A549 (cell line): ENCODE results near the gene CR2. TPM values are rescaled to one million over a fixed set of nuclear protein-coding genes. Genes with fewer than 3 reads are reported as not detected.
A peak's percentile ranks its signal among the peaks of the same experiment; 100 is the strongest.

Experiments used
- ATAC-seq, 2 experiments: fragments of 200-7000 bp in 1 of 2; fragments of >200 bp in 1 of 2; cut with Nextera tagmentation in 1 of 2; cut with Tn5 transposase in 1 of 2; 3 replicates each; pipeline versions ENCODE4 v1.8.0 to v1.9.1; 2018 to 2020; ENCODE audit warnings: mild to moderate bottlenecking in 1 of 2, moderate library complexity in 1 of 2
- CTCF ChIA-PET: fragments of 300-600 bp; sonication (Branson Sonifier 250); formaldehyde crosslinking; extraction: SDS; loops from one replicate; lab custom pipeline; 2021; ENCODE audit warnings: antibody characterized with exemption, inconsistent platforms; lab: Yijun Ruan, JAX
- POLR2A ChIA-PET: fragments of 350-600 bp; formaldehyde crosslinking; extraction: SDS; loops from one replicate; lab custom pipeline; 2021; ENCODE audit warnings: antibody characterized with exemption, inconsistent platforms; lab: Yijun Ruan, JAX
- DNase-seq, 2 experiments: peaks; one replicate each; pipeline versions ENCODE4 v3.0.0 to v3.0.0-alpha.2; 2011 to 2016; ENCODE audit warnings: low read depth in 1 of 2, low spot score in 1 of 2
- FAIRE-seq: peaks from 2 replicates; lab custom pipeline; 2011; peaks lifted over from hg19 to GRCh38; lab: Jason Lieb, UNC
- H3K27ac ChIP-seq, 2 experiments: fragments of >200 bp; sonication (Bioruptor Twin); formaldehyde crosslinking; 3 replicates each; pipeline ENCODE4 v1.5.1; 2016 to 2017
- H3K4me1 ChIP-seq: fragments of >200 bp; sonication (Bioruptor Twin); formaldehyde crosslinking; 3 replicates; pipeline ENCODE4 v1.6.1; 2016
- H3K4me2 ChIP-seq: fragments of >200 bp; sonication (Bioruptor Twin); formaldehyde crosslinking; 3 replicates; pipeline ENCODE4 v1.6.1; 2016
- H3K4me3 ChIP-seq: fragments of >200 bp; sonication (Bioruptor Twin); formaldehyde crosslinking; 3 replicates; pipeline ENCODE4 v1.5.1; 2016
- H3K9me3 ChIP-seq: fragments of >200 bp; sonication (Bioruptor Twin); formaldehyde crosslinking; 3 replicates; pipeline ENCODE4 v1.6.1; 2016
- BCL3 ChIP-seq: fragments of >200 bp; sonication (Bioruptor Twin); formaldehyde crosslinking; IDR thresholded peaks from 3 replicates; pipeline ENCODE4 v1.6.1; 2016
- BHLHE40 ChIP-seq: IDR thresholded peaks from 2 replicates; pipeline ENCODE4 v1.6.1; 2012; ENCODE audit warnings: low read depth, low read length, inconsistent platforms
- CBX8 ChIP-seq: fragments of 200-600 bp; sonication (generic); IDR thresholded peaks from 2 replicates; pipeline ENCODE4 v1.6.1; 2016
- CEBPB ChIP-seq, 2 experiments: fragments of >200 bp in 1 of 2; sonication (Bioruptor Twin) in 1 of 2; formaldehyde crosslinking in 1 of 2; IDR thresholded peaks; 2 replicates each; pipeline ENCODE4 v1.6.1; 2012 to 2016
- CTCF ChIP-seq: fragments of >200 bp; sonication (Bioruptor Twin); formaldehyde crosslinking; IDR thresholded peaks from 3 replicates; pipeline ENCODE4 v1.5.1; 2016
- FOSL2 ChIP-seq, 2 experiments: fragments of 450-650 bp in 1 of 2; fragments of >200 bp in 1 of 2; sonication (Bioruptor Twin) in 1 of 2; formaldehyde crosslinking; IDR thresholded peaks; 2 replicates each; pipeline versions ENCODE4 v1.5.0 to v1.6.1; 2016 to 2020; ENCODE audit warnings: mild to moderate bottlenecking in 1 of 2, moderate library complexity in 1 of 2
- HDAC2 ChIP-seq: fragments of 200-600 bp; sonication (generic); IDR thresholded peaks from 2 replicates; pipeline ENCODE4 v1.6.1; 2016
- HEYL ChIP-seq: fragments of 250-450 bp; sonication (Bioruptor Pico); IDR thresholded peaks from 2 replicates; pipeline ENCODE4 v1.8.0; 2021; ENCODE audit warnings: mild to moderate bottlenecking, moderate library complexity
- JUNB ChIP-seq: fragments of >200 bp; sonication (Bioruptor Twin); formaldehyde crosslinking; IDR thresholded peaks from 2 replicates; pipeline ENCODE4 v1.6.1; 2016
- KDM1A ChIP-seq: fragments of 200-600 bp; sonication (generic); IDR thresholded peaks from 2 replicates; pipeline ENCODE4 v1.6.1; 2016; ENCODE audit warnings: low read depth, mild to moderate bottlenecking
- KDM5A ChIP-seq: fragments of 200-600 bp; sonication (generic); IDR thresholded peaks from 2 replicates; pipeline ENCODE4 v1.6.1; 2016; ENCODE audit warnings: antibody characterized with exemption, mild to moderate bottlenecking
- MAFK ChIP-seq: fragments of 450-650 bp; IDR thresholded peaks from 2 replicates; pipeline ENCODE4 v1.6.1; 2014; ENCODE audit not compliant: partially characterized antibody
- MYC ChIP-seq: IDR thresholded peaks from 2 replicates; pipeline ENCODE4 v1.6.1; 2012; ENCODE audit warnings: mild to moderate bottlenecking, inconsistent platforms, low read length, improper control_type of control experiment, borderline replicate concordance
- NFE2L2 ChIP-seq: fragments of 150-350 bp; conservative IDR thresholded peaks from 2 replicates; pipeline ENCODE4 v1.6.1; 2014; ENCODE audit warnings: low read length
- POLR2A ChIP-seq: IDR thresholded peaks from 2 replicates; pipeline ENCODE4 v1.6.1; 2012; ENCODE audit warnings: mild to moderate bottlenecking, low read length
- RAD21 ChIP-seq, 2 experiments: fragments of >200 bp in 1 of 2; sonication (Bioruptor Twin) in 1 of 2; formaldehyde crosslinking in 1 of 2; IDR thresholded peaks in 1 of 2; conservative IDR thresholded peaks in 1 of 2; 2 replicates in 1 of 2; 3 replicates in 1 of 2; pipeline ENCODE4 v1.6.1; 2012 to 2018; ENCODE audit warnings: inconsistent platforms in 1 of 2
- RCOR1 ChIP-seq: fragments of 150-350 bp; IDR thresholded peaks from 2 replicates; pipeline ENCODE4 v1.6.1; 2014; ENCODE audit warnings: antibody characterized with exemption, low read length, low read depth
- TP53 ChIP-seq: fragments of 250-450 bp; sonication (Bioruptor Pico); IDR thresholded peaks from 2 replicates; pipeline ENCODE4 v1.5.0; 2021; ENCODE audit warnings: mild to moderate bottlenecking, moderate library complexity
- ZC3H11A ChIP-seq: fragments of 450-650 bp; IDR thresholded peaks from 2 replicates; pipeline ENCODE4 v1.6.1; 2014; ENCODE audit warnings: antibody characterized with exemption, mild to moderate bottlenecking
- ZNF302 ChIP-seq: fragments of 250-450 bp; sonication (Bioruptor Pico); IDR thresholded peaks from 2 replicates; pipeline ENCODE4 v1.9.0; 2021; ENCODE audit warnings: inconsistent platforms, mild to moderate bottlenecking, moderate library complexity
- WGBS: methylation state at CpG from one replicate; pipeline ENCODE4 v1.1.6; 2017; ENCODE audit errors: missing lambda C conversion rate; 5-methylcytosine and 5-hydroxymethylcytosine counted together
- polyA plus RNA-seq, 4 experiments: library from polyadenylated mRNA; depleted of rRNA in 3 of 4; stranded (reverse); fragments of >200 nt; fragmentation: RNase III in 1 of 4; extraction: RNeasy Plus Mini Kit Qiagen cat#74134 plus additional on column Dnase treatment in 1 of 4; gene quantifications; 2 replicates in 3 of 4; 3 replicates in 1 of 4; pipeline ENCODE4 v1.2.3, GENCODE V29; 2011 to 2017
- TF ChIP-seq, protein P1 (sequence below): fragments of 250-450 bp; sonication (Bioruptor Pico); IDR thresholded peaks from 2 replicates; pipeline ENCODE4 v1.5.0; 2021; ENCODE audit warnings: mild to moderate bottlenecking, moderate library complexity, borderline replicate concordance
- TF ChIP-seq, protein P2 (sequence below): IDR thresholded peaks from 2 replicates; pipeline ENCODE4 v1.6.1; 2012

Gene CR2
- polyA plus RNA-seq, 2 of the 4 experiments (the other 2 are of a cell fraction) = not detected

DNA sequence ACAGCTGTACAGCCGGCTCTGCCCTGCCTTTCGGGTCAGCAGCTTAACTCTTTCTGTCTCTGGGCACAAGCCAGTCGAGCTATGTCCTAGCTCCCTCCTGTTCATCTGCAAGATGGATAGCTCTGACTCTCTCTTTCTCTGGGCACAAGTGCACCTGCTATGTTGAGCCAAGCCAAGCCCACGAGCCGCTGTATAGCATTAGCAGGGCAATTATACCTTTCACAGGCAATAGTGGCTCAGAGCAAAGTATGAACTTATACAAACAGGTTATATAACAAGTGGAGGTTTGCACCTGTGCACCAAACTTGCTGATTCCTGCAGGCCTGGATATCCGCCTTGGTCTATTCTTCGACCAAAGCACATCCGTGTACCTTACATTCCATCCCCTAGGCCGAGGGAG, 33.0 kb upstream of the CR2 start:
- POLR2A ChIA-PET = no interaction called here
- Histone ChIP-seq H3K4me1 (0 out of 3 replicates have a peak, but pooled peaks cover 4% of the 10 kb centered on the region), H3K9me3 (no peaks in the 10 kb centered on the region; the same call in 2 of the 3 replicates)
- DNase-seq = no peak
- FAIRE-seq = no peak
- ATAC-seq = no peak
- WGBS = 52% methylated on average over 9 of the region's 9 CpGs
- no peak for TF ChIP-seq JUNB
- TF ChIP-seq MYC = no peak
- TF ChIP-seq FOSL2 (IDR thresholded peaks at IDR 0.05) = no peak
- no peak for TF ChIP-seq FOSL2 (CRISPR knock-in tag; IDR thresholded peaks at IDR 0.05)
- no peak for TF ChIP-seq TP53
- no peak for TF ChIP-seq BHLHE40
- no peak for TF ChIP-seq KDM1A
- TF ChIP-seq, all 56 proteins: peak for 0
- no peak overlapping the region for H3K27ac ChIP-seq
- no peak overlapping the region for H3K4me3 ChIP-seq
- no peak overlapping the region for H3K4me2 ChIP-seq
- CTCF ChIA-PET = interaction anchor here (0.8 to 1.5 kb wide), 2 partner anchors 16 to 342 kb away, joined by 3 read pairs; no protein-coding TSS in a partner anchor

GRCh38 chr1:207423560-207424292, 30.4 kb upstream of the CR2 start:
- TF ChIP-seq CBX8 (no peak), FOSL2 (IDR thresholded peaks at IDR 0.05) (no peak), FOSL2 (CRISPR knock-in tag; IDR thresholded peaks at IDR 0.05) (no peak), CTCF (no peak), MAFK (no peak), HDAC2 (no peak), RCOR1 (no peak)
- Histone ChIP-seq H3K4me1 (0 out of 3 replicates have a peak, but pooled peaks cover 4% of the 10 kb centered on the region), H3K9me3 (no peaks in the 10 kb centered on the region; the same call in 2 of the 3 replicates), H3K4me2 (peak overlapping the region; percentile 70), H3K27ac (no peak overlapping the region), H3K4me3 (peak overlapping the region; percentile 26; the same call in 1 of the 3 replicates)
- FAIRE-seq = no peak
- WGBS = 31% methylated on average over 27 of the region's 28 CpGs
- DNase-seq = no peak
- peak in 1 of 2 experiments; percentile 52; a peak in 3 of 6 replicates for ATAC-seq
- ChIA-PET CTCF (interaction anchor here (1.2 to 1.6 kb wide), 2 partner anchors 19 to 76 kb away, joined by 4 to 7 read pairs; no protein-coding TSS in a partner anchor), POLR2A (no interaction called here)

GRCh38 chr1:207424570-207425131, 29.5 kb upstream of the CR2 start:
- Histone ChIP-seq H3K4me3 (no peak overlapping the region), H3K4me2 (peak overlapping the region; percentile 70; the same call in 1 of the 3 replicates), H3K4me1 (0 out of 3 replicates have a peak, but pooled peaks cover 4% of the 10 kb centered on the region), H3K9me3 (no peaks in the 10 kb centered on the region; the same call in 2 of the 3 replicates), H3K27ac (no peak overlapping the region)
- ATAC-seq (peak; percentile 30 to 35; a peak in 3 of 6 replicates), DNase-seq (no peak), FAIRE-seq (no peak)
- TF ChIP-seq BCL3 (no peak), KDM1A (no peak), RAD21 (conservative IDR thresholded peaks at IDR 0.05 in 1 of 2, IDR thresholded peaks at IDR 0.05 in 1 of 2) (no peak), CEBPB (IDR thresholded peaks at IDR 0.05) (no peak), RCOR1 (no peak), POLR2A (no peak), CTCF (no peak), HEYL (CRISPR knock-in tag) (no peak), FOSL2 (IDR thresholded peaks at IDR 0.05) (no peak), FOSL2 (CRISPR knock-in tag; IDR thresholded peaks at IDR 0.05) (no peak), KDM5A (no peak), MAFK (no peak), ZC3H11A (no peak), ZNF302 (no peak), BHLHE40 (no peak), NFE2L2 (no peak)
- TF ChIP-seq, protein P1, sequence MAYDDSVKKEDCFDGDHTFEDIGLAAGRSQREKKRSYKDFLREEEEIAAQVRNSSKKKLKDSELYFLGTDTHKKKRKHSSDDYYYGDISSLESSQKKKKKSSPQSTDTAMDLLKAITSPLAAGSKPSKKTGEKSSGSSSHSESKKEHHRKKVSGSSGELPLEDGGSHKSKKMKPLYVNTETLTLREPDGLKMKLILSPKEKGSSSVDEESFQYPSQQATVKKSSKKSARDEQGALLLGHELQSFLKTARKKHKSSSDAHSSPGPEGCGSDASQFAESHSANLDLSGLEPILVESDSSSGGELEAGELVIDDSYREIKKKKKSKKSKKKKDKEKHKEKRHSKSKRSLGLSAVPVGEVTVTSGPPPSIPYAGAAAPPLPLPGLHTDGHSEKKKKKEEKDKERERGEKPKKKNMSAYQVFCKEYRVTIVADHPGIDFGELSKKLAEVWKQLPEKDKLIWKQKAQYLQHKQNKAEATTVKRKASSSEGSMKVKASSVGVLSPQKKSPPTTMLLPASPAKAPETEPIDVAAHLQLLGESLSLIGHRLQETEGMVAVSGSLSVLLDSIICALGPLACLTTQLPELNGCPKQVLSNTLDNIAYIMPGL = no peak
- TF ChIP-seq, protein P2, sequence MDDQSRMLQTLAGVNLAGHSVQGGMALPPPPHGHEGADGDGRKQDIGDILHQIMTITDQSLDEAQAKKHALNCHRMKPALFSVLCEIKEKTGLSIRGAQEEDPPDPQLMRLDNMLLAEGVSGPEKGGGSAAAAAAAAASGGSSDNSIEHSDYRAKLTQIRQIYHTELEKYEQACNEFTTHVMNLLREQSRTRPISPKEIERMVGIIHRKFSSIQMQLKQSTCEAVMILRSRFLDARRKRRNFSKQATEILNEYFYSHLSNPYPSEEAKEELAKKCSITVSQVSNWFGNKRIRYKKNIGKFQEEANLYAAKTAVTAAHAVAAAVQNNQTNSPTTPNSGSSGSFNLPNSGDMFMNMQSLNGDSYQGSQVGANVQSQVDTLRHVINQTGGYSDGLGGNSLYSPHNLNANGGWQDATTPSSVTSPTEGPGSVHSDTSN = no peak
- 54% methylated on average over 16 of the region's 17 CpGs for WGBS
- ChIA-PET POLR2A (no interaction called here), CTCF (interaction anchor here (1.0 to 1.6 kb wide), 2 partner anchors 18 to 75 kb away, joined by 3 to 4 read pairs; no protein-coding TSS in a partner anchor)
